ENCODE results near the gene ANKHD1.
A peak's percentile ranks its signal among the peaks of the same experiment; 100 is the strongest.
"Not testable (repeated sequence)": the region's sequence is repeated elsewhere in the genome, so short reads cannot be mapped to it uniquely, and the experiment has no call there.

The ANKHD1 gene

GRCh38 chr5:140561753-140562523 lies 160.3 kb downstream of the ANKHD1 start:
- no peak for DNase-seq (ENCODE audit: low read depth, low spot score)

- no peak for DNase-seq (ENCODE audit: low read depth, low spot score)
Measured at GRCh38 chr5:140563596-140563995, 162.0 kb downstream of the ANKHD1 start.

GRCh38 chr5:140564196-140565023 lies 162.8 kb downstream of the ANKHD1 start, which contains the start of the genes APBB3 and SLC35A4:
TSS of gene APBB3 (minus strand) at chr5:140564598. CDS start at chr5:140564245, 353 bp downstream.
TSS of gene SLC35A4 (plus strand) at chr5:140564828. CDS start at chr5:140567170, 2,342 bp downstream.
- peak; percentile 91 for DNase-seq (ENCODE audit: low read depth, low spot score)

GRCh38 chr5:140565024-140565779 lies 163.6 kb downstream of the ANKHD1 start:
- DNase-seq (ENCODE audit: low read depth, low spot score): no peak

- no peak for DNase-seq (ENCODE audit: low read depth, low spot score)
Measured at GRCh38 chr5:140565780-140566095, 164.1 kb downstream of the ANKHD1 start.

GRCh38 chr5:140566665-140567064 lies 165.0 kb downstream of the ANKHD1 start:
- DNase-seq (ENCODE audit: low read depth, low spot score): no peak

GRCh38 chr5:140567136-140567818 lies 165.6 kb downstream of the ANKHD1 start:
- no peak for DNase-seq (ENCODE audit: low read depth, low spot score)

GRCh38 chr5:140567871-140568270 lies 166.2 kb downstream of the ANKHD1 start:
- DNase-seq (ENCODE audit: low read depth, low spot score): no peak

GRCh38 chr5:140568443-140569063 lies 166.9 kb downstream of the ANKHD1 start:
- no peak for DNase-seq (ENCODE audit: low read depth, low spot score)

- DNase-seq (ENCODE audit: low read depth, low spot score): no peak
Measured at GRCh38 chr5:140569197-140569596, 167.6 kb downstream of the ANKHD1 start.

- no peak for DNase-seq (ENCODE audit: low read depth, low spot score)
Measured at GRCh38 chr5:140570058-140570457, 168.4 kb downstream of the ANKHD1 start.

GRCh38 chr5:140570488-140570887 lies 168.9 kb downstream of the ANKHD1 start:
- DNase-seq (ENCODE audit: low read depth, low spot score): no peak

- no peak for DNase-seq (ENCODE audit: low read depth, low spot score)
Measured at GRCh38 chr5:140571105-140571504, 169.5 kb downstream of the ANKHD1 start.

- no peak for DNase-seq (ENCODE audit: low read depth, low spot score)
Measured at GRCh38 chr5:140573683-140574082, 172.1 kb downstream of the ANKHD1 start.

GRCh38 chr5:140574165-140574564 lies 172.5 kb downstream of the ANKHD1 start:
- no peak for DNase-seq (ENCODE audit: low read depth, low spot score)

- no peak for DNase-seq (ENCODE audit: low read depth, low spot score)
Measured at GRCh38 chr5:140575309-140575708, 173.7 kb downstream of the ANKHD1 start.

- no peak for DNase-seq (ENCODE audit: low read depth, low spot score)
Measured at GRCh38 chr5:140576776-140577201, 175.2 kb downstream of the ANKHD1 start.

- not testable (repeated sequence) for DNase-seq (ENCODE audit: low read depth, low spot score)
Measured at GRCh38 chr5:140579188-140579747, 177.6 kb downstream of the ANKHD1 start.

GRCh38 chr5:140587495-140587894 lies 185.9 kb downstream of the ANKHD1 start:
- no peak for DNase-seq (ENCODE audit: low read depth, low spot score)

- no peak for DNase-seq (ENCODE audit: low read depth, low spot score)
Measured at GRCh38 chr5:140588311-140589070, 186.9 kb downstream of the ANKHD1 start.

Data from activated naive CD8-positive, alpha-beta T cell treated with anti-CD3 and anti-CD28 coated beads, Interleukin-2, amount 50 U/mL, for 16 hours (primary cell).